ENCODE results near the gene SEMA3B.

DNA sequence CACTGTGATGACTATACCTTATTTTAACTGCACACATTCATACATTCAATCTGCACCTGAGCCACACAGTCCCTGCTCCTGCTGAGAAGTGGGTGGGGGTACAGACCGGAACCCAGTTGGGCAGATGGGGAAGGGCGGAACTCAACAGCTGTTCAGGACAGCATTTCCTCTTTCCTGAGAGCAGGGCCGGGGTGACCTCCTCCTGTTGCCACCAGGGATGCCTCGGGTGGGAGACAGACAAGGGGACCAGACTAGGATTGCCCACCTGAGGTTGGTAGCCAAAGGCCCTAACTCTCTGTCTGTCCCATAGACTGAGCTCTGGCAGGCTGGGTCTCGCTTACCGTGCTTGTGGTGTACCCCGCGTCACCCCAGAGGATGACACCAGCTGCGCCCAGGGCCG is 49.7 kb downstream of the SEMA3B start:
- TF ChIP-seq, protein P1, sequence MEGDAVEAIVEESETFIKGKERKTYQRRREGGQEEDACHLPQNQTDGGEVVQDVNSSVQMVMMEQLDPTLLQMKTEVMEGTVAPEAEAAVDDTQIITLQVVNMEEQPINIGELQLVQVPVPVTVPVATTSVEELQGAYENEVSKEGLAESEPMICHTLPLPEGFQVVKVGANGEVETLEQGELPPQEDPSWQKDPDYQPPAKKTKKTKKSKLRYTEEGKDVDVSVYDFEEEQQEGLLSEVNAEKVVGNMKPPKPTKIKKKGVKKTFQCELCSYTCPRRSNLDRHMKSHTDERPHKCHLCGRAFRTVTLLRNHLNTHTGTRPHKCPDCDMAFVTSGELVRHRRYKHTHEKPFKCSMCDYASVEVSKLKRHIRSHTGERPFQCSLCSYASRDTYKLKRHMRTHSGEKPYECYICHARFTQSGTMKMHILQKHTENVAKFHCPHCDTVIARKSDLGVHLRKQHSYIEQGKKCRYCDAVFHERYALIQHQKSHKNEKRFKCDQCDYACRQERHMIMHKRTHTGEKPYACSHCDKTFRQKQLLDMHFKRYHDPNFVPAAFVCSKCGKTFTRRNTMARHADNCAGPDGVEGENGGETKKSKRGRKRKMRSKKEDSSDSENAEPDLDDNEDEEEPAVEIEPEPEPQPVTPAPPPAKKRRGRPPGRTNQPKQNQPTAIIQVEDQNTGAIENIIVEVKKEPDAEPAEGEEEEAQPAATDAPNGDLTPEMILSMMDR (IDR thresholded peaks at IDR 0.05), result no peak
- TF ChIP-seq POLR2A (IDR thresholded peaks at IDR 0.05), result no peak
